Suppressor macrophage (primary cell): ENCODE data around the gene IFT88.
A peak's percentile ranks its signal among the peaks of the same experiment; 100 is the strongest.

Experiments used
- DNase-seq, 4 experiments: peaks; one replicate each; pipeline ENCODE4 v3.0.0-alpha.2; 2020 to 2022

Gene IFT88

GRCh38 chr13:20689291-20689690 is 122.3 kb downstream of the IFT88 start:
- no peak for DNase-seq

GRCh38 chr13:20691616-20692015 is 124.7 kb downstream of the IFT88 start:
- DNase-seq, result no peak

GRCh38 chr13:20696073-20696472 is 129.1 kb downstream of the IFT88 start:
- peak in 2 of 4 experiments; percentile 23 to 33 for DNase-seq

GRCh38 chr13:20699715-20700114 is 132.8 kb downstream of the IFT88 start:
- DNase-seq, result no peak

- DNase-seq, result no peak
Observed at GRCh38 chr13:20700288-20700687, 133.3 kb downstream of the IFT88 start.

- peak in 2 of 4 experiments; percentile 51 to 56 for DNase-seq
Observed at GRCh38 chr13:20701461-20701860, 134.5 kb downstream of the IFT88 start.

GRCh38 chr13:20702530-20702914 is 135.6 kb downstream of the IFT88 start:
- peak; percentile 18 to 62 (median 55) for DNase-seq

- DNase-seq, result peak in 3 of 4 experiments; percentile 14 to 48 (median 32)
Observed at GRCh38 chr13:20702915-20703779, 136.2 kb downstream of the IFT88 start, which contains the start of gene IL17D. Gene IL17D, plus strand, starts transcription at chr13:20703699. Its CDS starts 303 bp downstream, at chr13:20704002.

GRCh38 chr13:20703780-20704458 is 137.0 kb downstream of the IFT88 start:
- peak; percentile 84 to 94 (median 87) for DNase-seq

- DNase-seq, result no peak
Observed at GRCh38 chr13:20704459-20705069, 137.6 kb downstream of the IFT88 start.

GRCh38 chr13:20706661-20707060 is 139.7 kb downstream of the IFT88 start:
- peak in 3 of 4 experiments; percentile 37 to 46 (median 45) for DNase-seq

- DNase-seq, result no peak
Observed at GRCh38 chr13:20708216-20708615, 141.3 kb downstream of the IFT88 start.

GRCh38 chr13:20709369-20709768 is 142.4 kb downstream of the IFT88 start:
- DNase-seq, result no peak

- DNase-seq, result no peak
Observed at GRCh38 chr13:20709782-20710181, 142.8 kb downstream of the IFT88 start.

- DNase-seq, result no peak
Observed at GRCh38 chr13:20711301-20712044, 144.5 kb downstream of the IFT88 start.

GRCh38 chr13:20713014-20713376 is 146.0 kb downstream of the IFT88 start:
- no peak for DNase-seq

- DNase-seq, result peak in 1 of 4 experiments; percentile 17
Observed at GRCh38 chr13:20713751-20714150, 146.8 kb downstream of the IFT88 start.

- DNase-seq, result no peak
Observed at GRCh38 chr13:20714161-20714560, 147.2 kb downstream of the IFT88 start.

GRCh38 chr13:20714563-20715329 is 147.8 kb downstream of the IFT88 start:
- DNase-seq, result no peak

- DNase-seq, result no peak
Observed at GRCh38 chr13:20715330-20715712, 148.4 kb downstream of the IFT88 start.

- no peak for DNase-seq
Observed at GRCh38 chr13:20716951-20717350, 150.0 kb downstream of the IFT88 start.
